Renal cortex interstitium (tissue), 11 donors: ENCODE data around the gene PDK4. TPM values are rescaled to one million over a fixed set of nuclear protein-coding genes. Genes with fewer than 3 reads are reported as not detected.
A peak's percentile ranks its signal among the peaks of the same experiment; 100 is the strongest.

Source experiments
- DNase-seq, 11 donors: peaks; one replicate each; pipeline ENCODE4 v3.0.0-alpha.2; 2013; ENCODE audit warnings: low read depth in 9 of 11, low spot score in 4 of 11; ENCODE audit errors: extremely low read depth in 1 of 11
- polyA plus RNA-seq, 3 donors: library from polyadenylated mRNA; unstranded; fragments of 120-200 nt; gene quantifications; one replicate each; pipeline ENCODE4 v1.2.1, GENCODE V29; 2013; ENCODE audit not compliant: insufficient read length in 3 of 3

The PDK4 gene
- polyA plus RNA-seq, 3 donors = 15.2 to 31.9 (median 21.3) TPM

- DNase-seq = no peak
Measured at GRCh38 chr7:95545673-95546072, 50.6 kb downstream of the PDK4 start.

DNA sequence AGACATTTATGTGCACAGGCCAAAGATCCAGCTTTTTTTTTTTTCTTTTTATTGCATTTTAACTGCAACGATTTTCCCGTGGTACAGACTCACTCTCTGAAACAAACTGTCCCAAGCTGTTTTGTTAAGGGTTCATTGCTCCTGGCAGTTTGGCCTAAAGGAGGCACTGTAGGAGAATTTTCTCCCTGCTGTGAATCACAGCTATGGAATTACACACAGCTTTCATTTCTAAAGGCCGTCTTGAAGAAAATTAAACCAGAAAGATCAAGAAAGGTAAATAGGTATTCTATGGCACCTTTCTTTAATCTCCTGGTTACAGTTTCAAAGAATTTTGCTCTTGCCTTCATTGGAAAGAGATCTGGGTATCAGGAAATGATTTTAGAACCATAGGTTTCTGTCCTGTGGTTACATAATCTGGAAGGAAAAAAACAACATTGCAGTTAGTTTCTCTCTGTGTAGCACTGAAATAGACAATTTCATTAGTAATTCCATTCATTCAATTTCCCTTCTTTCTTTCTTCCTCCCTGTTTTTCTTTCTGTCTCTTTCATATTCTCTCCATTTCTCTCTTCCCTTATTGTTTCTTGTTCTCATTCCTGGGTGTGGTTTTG, 51.2 kb downstream of the PDK4 start:
- DNase-seq = peak in 8 of 11 donors; percentile 26 to 64 (median 46)

DNA sequence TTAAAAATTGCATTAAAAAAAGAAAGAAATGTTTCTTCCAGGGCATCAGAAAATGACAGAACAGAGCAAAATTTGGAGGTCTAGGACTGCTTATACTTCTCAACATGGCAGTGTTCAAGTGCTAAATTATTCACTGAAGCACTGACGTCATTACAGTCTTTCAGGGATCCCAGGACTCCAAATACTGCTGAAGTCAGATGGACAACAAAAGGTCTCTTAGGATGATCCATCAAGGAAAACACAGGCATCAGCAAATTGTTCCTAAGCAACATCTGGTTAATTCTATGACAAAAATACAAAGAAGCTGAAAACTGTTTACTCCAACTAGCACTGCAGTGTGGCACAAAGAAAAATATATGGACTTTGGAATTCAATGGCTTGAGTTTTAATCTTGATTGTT, 52.1 kb downstream of the PDK4 start:
- DNase-seq = no peak

DNA sequence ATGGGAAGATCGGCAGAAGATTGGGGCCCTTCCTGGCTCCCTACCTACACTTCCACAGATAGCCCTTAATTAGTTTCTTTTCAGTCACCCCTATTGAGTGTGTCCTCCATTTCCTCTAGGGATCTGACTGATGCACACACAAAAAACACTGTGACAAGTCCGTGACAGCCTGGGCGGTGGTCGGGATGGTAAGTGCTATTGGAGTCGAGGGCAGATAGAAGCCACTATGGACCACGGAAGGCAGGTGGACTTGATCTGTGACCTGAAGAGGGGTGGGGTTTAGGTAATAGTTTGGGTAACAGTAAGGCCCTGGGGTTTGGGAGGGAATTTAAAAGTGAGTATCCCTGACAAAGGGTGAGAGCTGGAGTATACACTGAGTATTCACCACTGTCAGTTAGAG, 53.0 kb downstream of the PDK4 start:
- DNase-seq = no peak

DNA sequence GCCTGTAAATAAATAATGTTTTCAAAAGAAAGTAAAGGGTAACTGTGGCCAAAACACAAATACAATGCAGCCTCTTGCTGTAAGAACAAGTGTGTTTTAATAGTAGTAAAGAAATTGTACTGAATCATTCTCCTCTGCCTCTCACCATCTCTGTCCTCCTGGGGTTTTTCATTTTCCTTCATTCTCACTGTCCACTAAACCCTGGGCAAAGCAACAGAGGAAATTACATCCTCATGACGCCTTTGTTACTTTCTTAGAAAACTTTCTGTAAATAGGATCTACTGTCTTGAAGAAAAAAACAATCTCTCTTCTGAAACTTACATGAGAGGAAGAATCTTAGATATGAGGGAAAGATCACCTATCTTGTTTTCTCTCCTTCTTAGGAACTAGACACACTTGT, 56.0 kb downstream of the PDK4 start:
- no peak for DNase-seq

DNA sequence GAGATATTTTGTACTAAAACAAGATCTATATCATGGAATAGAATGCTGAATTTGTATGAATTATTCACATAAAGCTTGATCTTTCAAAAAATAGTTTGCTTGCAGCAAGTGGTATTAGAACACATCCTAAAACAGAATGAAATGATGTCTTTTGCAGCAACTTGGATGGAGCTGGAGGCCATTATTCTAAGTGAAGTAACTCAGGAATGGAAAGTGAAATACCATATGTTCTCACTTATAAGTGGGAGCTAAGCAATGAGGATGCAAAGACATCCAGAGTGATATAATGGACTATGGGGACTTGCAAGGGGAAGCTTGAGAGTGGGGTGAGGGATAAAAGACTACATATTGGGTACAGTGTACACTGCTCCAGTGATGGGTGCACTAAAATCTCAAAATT, 56.9 kb downstream of the PDK4 start:
- no peak for DNase-seq

DNA sequence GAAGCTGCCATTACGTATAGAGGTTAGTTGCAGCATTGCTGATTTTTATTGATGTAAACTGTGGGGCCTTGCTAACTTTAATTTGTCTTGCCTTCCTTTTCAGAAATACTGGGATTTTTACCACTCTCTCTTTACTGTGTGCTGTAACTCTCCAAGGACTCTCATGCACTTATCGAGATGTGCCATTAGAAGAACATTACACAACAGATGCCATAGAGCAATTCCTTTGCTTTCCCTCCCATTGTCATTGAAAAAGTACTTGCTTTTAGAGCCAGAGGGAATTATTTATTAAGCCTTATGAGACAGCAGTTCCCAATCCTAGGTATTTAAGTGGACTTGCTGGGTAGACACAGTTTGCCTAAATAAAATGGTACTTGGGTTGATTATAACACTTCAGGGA, 58.8 kb downstream of the PDK4 start:
- DNase-seq = no peak

DNA sequence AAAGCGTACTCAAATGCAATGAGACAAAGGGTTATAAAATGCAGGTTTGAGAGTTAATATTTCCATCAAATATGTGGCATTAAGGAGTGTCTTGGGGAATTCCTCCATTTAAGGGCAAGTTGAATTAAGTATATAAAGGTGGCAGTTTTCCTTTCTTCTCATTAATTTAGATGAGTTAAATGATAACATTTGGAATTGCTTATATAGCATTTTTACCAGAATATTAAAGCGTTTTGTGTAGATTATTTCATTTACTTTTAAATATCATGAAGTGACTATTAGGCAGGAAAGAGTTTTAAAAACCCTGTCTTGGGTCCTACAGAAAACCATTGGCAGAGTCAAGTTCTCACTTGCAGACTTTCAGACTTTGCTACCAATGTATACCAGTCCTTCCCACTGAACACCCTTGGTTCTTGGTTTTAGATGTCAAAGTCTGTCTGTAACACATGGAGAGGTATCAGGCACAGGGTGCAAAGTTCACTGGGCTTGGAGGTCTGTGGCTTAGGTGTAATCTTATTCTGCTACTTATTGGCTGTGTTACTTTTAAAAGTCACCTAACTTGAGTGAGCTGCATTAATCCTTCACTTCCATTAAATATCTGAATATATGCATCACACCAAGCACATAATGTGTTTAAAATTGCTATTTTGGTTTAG, 59.5 kb downstream of the PDK4 start:
- no peak for DNase-seq

DNA sequence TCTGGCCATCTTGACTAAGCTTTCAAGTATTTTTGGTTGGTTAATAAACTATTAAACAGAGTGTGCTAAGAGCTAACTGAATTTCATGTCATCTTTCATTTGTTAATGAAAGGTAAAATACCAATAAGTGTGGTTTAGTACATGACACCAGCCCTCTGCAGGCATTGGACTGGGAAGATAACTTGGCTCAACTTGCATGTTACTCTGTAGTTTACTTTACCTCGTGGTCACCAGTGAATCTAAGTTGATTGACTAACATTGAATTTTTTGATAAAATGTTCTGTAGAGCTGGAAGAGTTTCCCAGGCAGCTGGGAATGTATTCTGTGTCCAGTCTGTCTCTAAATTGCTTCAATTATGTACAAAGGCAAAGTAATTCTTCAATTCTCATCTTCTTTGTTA, 60.7 kb downstream of the PDK4 start:
- DNase-seq = no peak

- no peak for DNase-seq
Measured at GRCh38 chr7:95534796-95535195, 61.5 kb downstream of the PDK4 start.

Other genes starting within 250 kb of the PDK4 start
- 1 to 10 TPM; 2.2 to 2.5 (median 2.3) TPM for gene PON3, start 200.1 kb downstream of the PDK4 start, polyA plus RNA-seq
- gene PON2, start 161.5 kb downstream of the PDK4 start, polyA plus RNA-seq = 100 to 1,000 TPM; 153 to 230 (median 185) TPM
- gene ASB4, start 110.6 kb downstream of the PDK4 start, polyA plus RNA-seq = under 1 TPM; 0.08 to 0.14 (median 0.13) TPM
- under 1 TPM; 0.31 to 0.59 (median 0.37) TPM for gene DYNC1I1, start 176.0 kb upstream of the PDK4 start, polyA plus RNA-seq